GM12878 (cell line): ENCODE results near the gene NT5C2. TPM values are rescaled to one million over a fixed set of nuclear protein-coding genes. Genes with fewer than 3 reads are reported as not detected.

Experiments
- ATAC-seq: fragments of 200-7000 bp; cut with Tn5 transposase; 3 replicates; pipeline ENCODE4 v1.9.1; 2020; ENCODE audit warnings: mild to moderate bottlenecking, moderate library complexity
- BruUV-seq: library from RNA; stranded (reverse); fragments of 400-500 nt; replicated peaks from 2 replicates; lab custom pipeline; 2021; lab: Mats Ljungman, UMichigan
- CTCF ChIA-PET: fragments of 300-600 bp; sonication (Branson Sonifier 250); formaldehyde crosslinking; extraction: SDS; loops from one replicate; lab custom pipeline; 2021; ENCODE audit warnings: inconsistent platforms; lab: Yijun Ruan, JAX
- POLR2A ChIA-PET: fragments of 350-600 bp; formaldehyde crosslinking; extraction: SDS; loops from one replicate; lab custom pipeline; 2021; ENCODE audit warnings: inconsistent platforms; lab: Charles Lee
- RAD21 ChIA-PET: fragments of 300-600 bp; sonication (Branson Sonifier 250); formaldehyde crosslinking; loops from one replicate; lab custom pipeline; 2023; ENCODE audit warnings: antibody characterized with exemption; ENCODE audit not compliant: unreplicated experiment; lab: Charles Lee
- SMC1A ChIA-PET: fragments of 300-600 bp; sonication (Branson Sonifier 250); formaldehyde crosslinking; loops from one replicate; lab custom pipeline; 2023; ENCODE audit not compliant: unreplicated experiment, uncharacterized antibody; lab: Charles Lee
- DNase-seq: peaks from one replicate; pipeline ENCODE4 v3.0.0-alpha.2; 2011; ENCODE audit warnings: low read depth, low spot score
- FAIRE-seq: peaks from 3 replicates; lab custom pipeline; 2011; peaks lifted over from hg19 to GRCh38; lab: Jason Lieb, UNC
- H2AFZ ChIP-seq: 2 replicates; pipeline ENCODE4 v1.6.0; 2011; ENCODE audit warnings: low read depth, low read length, control low read depth; ENCODE audit not compliant: control insufficient read depth
- H3K27ac ChIP-seq: 2 replicates; pipeline ENCODE4 v1.5.1; 2011; ENCODE audit warnings: control low read depth; ENCODE audit not compliant: control insufficient read depth, insufficient read depth
- H3K27me3 ChIP-seq, 2 experiments: replicated peaks in 1 of 2; 2 replicates each; pipeline versions ENCODE4 v1.6.0 to v1.6.1; 2011; ENCODE audit warnings: low read length in 1 of 2; ENCODE audit not compliant: control insufficient read depth in 2 of 2, insufficient read depth in 2 of 2
- H3K36me3 ChIP-seq, 2 experiments: 2 replicates each; pipeline ENCODE4 v1.5.1; 2011; ENCODE audit warnings: low read length in 1 of 2; ENCODE audit not compliant: control insufficient read depth in 2 of 2, insufficient read depth in 2 of 2
- H3K4me1 ChIP-seq: 2 replicates; pipeline ENCODE4 v1.6.1; 2011; ENCODE audit warnings: mild to moderate bottlenecking, low read length, moderate library complexity, mixed read lengths; ENCODE audit not compliant: control insufficient read depth, insufficient read depth
- H3K4me2 ChIP-seq: 2 replicates; pipeline ENCODE4 v1.6.0; 2011; ENCODE audit warnings: control low read depth; ENCODE audit not compliant: control insufficient read depth, insufficient read depth
- H3K4me3 ChIP-seq: fragments of 200-600 bp; sonication (generic); 2 replicates; pipeline ENCODE4 v1.5.1; 2016
- H3K79me2 ChIP-seq: 2 replicates; pipeline ENCODE4 v1.6.0; 2011; ENCODE audit warnings: low read length; ENCODE audit not compliant: control insufficient read depth, insufficient read depth
- H3K9ac ChIP-seq: 2 replicates; pipeline ENCODE4 v1.8.0; 2011; ENCODE audit warnings: low read length, control low read depth, mixed read lengths; ENCODE audit not compliant: control insufficient read depth, insufficient read depth
- H3K9me3 ChIP-seq: replicated peaks from 3 replicates; pipeline ENCODE4 v1.5.1; 2011; ENCODE audit warnings: mild to moderate bottlenecking, low read length; ENCODE audit not compliant: control insufficient read depth, insufficient read depth
- H4K20me1 ChIP-seq: 2 replicates; pipeline ENCODE4 v1.6.0; 2011; ENCODE audit not compliant: control insufficient read depth, insufficient read depth
- CBX5 ChIP-seq: sonication (generic); IDR thresholded peaks from 2 replicates; pipeline ENCODE4 v1.6.1; 2016; ENCODE audit warnings: low read depth, moderate library complexity, mild to moderate bottlenecking, inconsistent platforms
- CHD1 ChIP-seq: IDR thresholded peaks from 2 replicates; pipeline ENCODE4 v1.6.1; 2012; ENCODE audit warnings: low read depth, low read length, improper control_type of control experiment
- CHD2 ChIP-seq: IDR thresholded peaks from 2 replicates; pipeline ENCODE4 v1.6.1; 2011; ENCODE audit warnings: low read depth, low read length, improper control_type of control experiment, borderline replicate concordance
- ETV6 ChIP-seq, 2 experiments: fragments of 450-650 bp in 1 of 2; IDR thresholded peaks in 1 of 2; conservative IDR thresholded peaks in 1 of 2; 2 replicates each; pipeline ENCODE4 v1.6.1; 2014; ENCODE audit warnings: antibody characterized with exemption in 1 of 2, borderline replicate concordance in 1 of 2, low read depth in 1 of 2, mild to moderate bottlenecking in 1 of 2, moderate library complexity in 1 of 2
- MXI1 ChIP-seq: fragments of 150-350 bp; IDR thresholded peaks from 2 replicates; pipeline ENCODE4 v1.6.1; 2011; ENCODE audit warnings: low read depth, mild to moderate bottlenecking, inconsistent platforms, low read length, improper control_type of control experiment
- RUNX3 ChIP-seq: IDR thresholded peaks from 2 replicates; pipeline ENCODE4 v1.6.1; 2012; ENCODE audit warnings: low read length, inconsistent platforms
- SMAD5 ChIP-seq: IDR thresholded peaks from 2 replicates; pipeline ENCODE4 v1.6.1; 2016; ENCODE audit warnings: antibody characterized with exemption, low read depth
- SRF ChIP-seq, 2 experiments: IDR thresholded peaks; 2 replicates each; pipeline ENCODE4 v1.6.1; 2011; ENCODE audit warnings: low read depth in 2 of 2, low read length in 2 of 2, mild to moderate bottlenecking in 1 of 2, moderate library complexity in 1 of 2
- ZNF384 ChIP-seq: IDR thresholded peaks from 2 replicates; pipeline ENCODE4 v1.6.1; 2012; ENCODE audit warnings: low read depth, mild to moderate bottlenecking, low read length, improper control_type of control experiment, borderline replicate concordance
- ZZZ3 ChIP-seq: IDR thresholded peaks from 2 replicates; pipeline ENCODE4 v1.6.1; 2011; ENCODE audit warnings: low read depth; ENCODE audit not compliant: control insufficient read depth, insufficient read length
- WGBS: methylation state at CpG from one replicate; pipeline ENCODE4 v1.1.6; 2016; ENCODE audit warnings: low lambda C conversion rate; ENCODE audit not compliant: insufficient replicate concordance, insufficient coverage; ENCODE audit errors: missing lambda C conversion rate; 5-methylcytosine and 5-hydroxymethylcytosine counted together
- in situ Hi-C: fragments of 300-500 bp; cut with MboI; formaldehyde crosslinking; loops from 9 replicates; pipeline ENCODE4 v1.14.3; 2018; ENCODE audit warnings: mixed read lengths
- intact Hi-C: fragments of 100-400 bp; cut with micrococcal nuclease; formaldehyde crosslinking; loops from one replicate; pipeline ENCODE4 v1.14.2; 2022; ENCODE audit not compliant: unreplicated experiment
- polyA plus RNA-seq, 11 experiments: library from polyadenylated mRNA; depleted of rRNA in 4 of 11; unstranded in 6 of 11; stranded (reverse) in 5 of 11; fragments of >200 nt; fragmentation: Nextera tagmentation in 4 of 11; fragmentation: Illumina TruSeq in 1 of 11; extraction: Ambion mirVana in 4 of 11; extraction: Trizol in 1 of 11; gene quantifications; 1 replicate in 1 of 11; 2 replicates in 10 of 11; pipeline versions ENCODE4 v1.2.1 to v1.2.3, GENCODE V29; 2011 to 2016; ENCODE audit warnings: inconsistent platforms in 2 of 11, missing spikeins in 2 of 11, low read depth in 1 of 11
- total RNA-seq, 4 experiments: library from RNA; depleted of rRNA in 3 of 4; stranded (reverse); fragments of >200 nt in 3 of 4; fragmentation: Illumina TruSeq in 1 of 4; extraction: Trizol in 1 of 4; gene quantifications; 2 replicates each; pipeline versions ENCODE4 v1.2.1 to v1.2.3, GENCODE V29; 2013 to 2021

The NT5C2 gene
- total and polyA plus RNA-seq, 10 of the 15 experiments (the other 5 are each of a cell fraction or from before 2014, with no cell fraction given) = 15.8 to 70.1 (median 56.0) TPM

- TF ChIP-seq MXI1 (no peak), RUNX3 (peak; percentile 70), ETV6 (conservative IDR thresholded peaks at IDR 0.05 in 1 of 2, IDR thresholded peaks at IDR 0.05 in 1 of 2; ENCODE audit: borderline replicate concordance in 1 of 2, low read depth in 1 of 2) (no peak)
Measured at GRCh38 chr10:103193107-103193819, at the start of gene NT5C2 (continued).

GRCh38 chr10:103241262-103242011 lies 48.4 kb upstream of the NT5C2 start:
- intact Hi-C loops (loop anchor here (2.0 to 5.0 kb wide), 4 partner anchors 49 to 404 kb away; partner anchors contain the start of genes CYP17A1 and NT5C2), in situ Hi-C loops (loop anchor here (5.0 to 10.0 kb wide), 3 partner anchors 167 to 404 kb away; partner anchors contain the start of genes CNNM2 and CYP17A1)
- ChIA-PET POLR2A (interaction anchor here (0.6 kb wide), 1 partner anchor 95 kb away, joined by 3 read pairs; no protein-coding TSS in a partner anchor), SMC1A (interaction anchor here (0.9 to 2.9 kb wide), 12 partner anchors 14 to 323 kb away, joined by 3 to 11 read pairs (median 3); partner anchors contain the start of gene CNNM2), RAD21 (interaction anchor here (0.7 to 5.5 kb wide), 4 partner anchors 49 to 324 kb away, joined by 3 to 33 read pairs (median 4); partner anchors contain the start of genes CNNM2 and NT5C2), CTCF (interaction anchor here (0.8 to 6.6 kb wide), 7 partner anchors 12 to 405 kb away, joined by 3 to 96 read pairs (median 4); partner anchors contain the start of gene CNNM2)
- Histone ChIP-seq H3K4me1 (peaks cover 15% of the 10 kb centered on the region), H3K36me3 (no peaks in the 10 kb centered on the region), H2AFZ (peak overlapping the region; percentile 15), H4K20me1 (no peaks in the 10 kb centered on the region), H3K27me3 (no peaks in the 10 kb centered on the region), H3K79me2 (no peaks in the 10 kb centered on the region), H3K9ac (no peak overlapping the region), H3K27ac (no peak overlapping the region), H3K9me3 (no peaks in the 10 kb centered on the region), H3K4me3 (no peak overlapping the region), H3K4me2 (no peak overlapping the region)
- WGBS = 73% methylated on average over 7 of the region's 7 CpGs
- FAIRE-seq (no peak), DNase-seq (no peak), ATAC-seq (peak; percentile 20)
- TF ChIP-seq CBX5 = no peak
- no peak for TF ChIP-seq ZZZ3
- no peak for TF ChIP-seq CHD1
- TF ChIP-seq SRF (IDR thresholded peaks at IDR 0.05; ENCODE audit: low read depth in 2 of 2, low read length in 2 of 2) = no peak
- TF ChIP-seq SMAD5 = no peak
- TF ChIP-seq CHD2 = no peak
- no peak for TF ChIP-seq ZNF384
- BruUV-seq = no TSS peak
